GM21786 (cell line): ENCODE measurements around the gene WRAP73.

Experiments used
- ATAC-seq: cut with Tn5 transposase; IDR thresholded peaks from one replicate; pipeline ENCODE4 v1.9.1; 2021; ENCODE audit not compliant: unreplicated experiment

Gene WRAP73, protein sequence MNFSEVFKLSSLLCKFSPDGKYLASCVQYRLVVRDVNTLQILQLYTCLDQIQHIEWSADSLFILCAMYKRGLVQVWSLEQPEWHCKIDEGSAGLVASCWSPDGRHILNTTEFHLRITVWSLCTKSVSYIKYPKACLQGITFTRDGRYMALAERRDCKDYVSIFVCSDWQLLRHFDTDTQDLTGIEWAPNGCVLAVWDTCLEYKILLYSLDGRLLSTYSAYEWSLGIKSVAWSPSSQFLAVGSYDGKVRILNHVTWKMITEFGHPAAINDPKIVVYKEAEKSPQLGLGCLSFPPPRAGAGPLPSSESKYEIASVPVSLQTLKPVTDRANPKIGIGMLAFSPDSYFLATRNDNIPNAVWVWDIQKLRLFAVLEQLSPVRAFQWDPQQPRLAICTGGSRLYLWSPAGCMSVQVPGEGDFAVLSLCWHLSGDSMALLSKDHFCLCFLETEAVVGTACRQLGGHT

DNA sequence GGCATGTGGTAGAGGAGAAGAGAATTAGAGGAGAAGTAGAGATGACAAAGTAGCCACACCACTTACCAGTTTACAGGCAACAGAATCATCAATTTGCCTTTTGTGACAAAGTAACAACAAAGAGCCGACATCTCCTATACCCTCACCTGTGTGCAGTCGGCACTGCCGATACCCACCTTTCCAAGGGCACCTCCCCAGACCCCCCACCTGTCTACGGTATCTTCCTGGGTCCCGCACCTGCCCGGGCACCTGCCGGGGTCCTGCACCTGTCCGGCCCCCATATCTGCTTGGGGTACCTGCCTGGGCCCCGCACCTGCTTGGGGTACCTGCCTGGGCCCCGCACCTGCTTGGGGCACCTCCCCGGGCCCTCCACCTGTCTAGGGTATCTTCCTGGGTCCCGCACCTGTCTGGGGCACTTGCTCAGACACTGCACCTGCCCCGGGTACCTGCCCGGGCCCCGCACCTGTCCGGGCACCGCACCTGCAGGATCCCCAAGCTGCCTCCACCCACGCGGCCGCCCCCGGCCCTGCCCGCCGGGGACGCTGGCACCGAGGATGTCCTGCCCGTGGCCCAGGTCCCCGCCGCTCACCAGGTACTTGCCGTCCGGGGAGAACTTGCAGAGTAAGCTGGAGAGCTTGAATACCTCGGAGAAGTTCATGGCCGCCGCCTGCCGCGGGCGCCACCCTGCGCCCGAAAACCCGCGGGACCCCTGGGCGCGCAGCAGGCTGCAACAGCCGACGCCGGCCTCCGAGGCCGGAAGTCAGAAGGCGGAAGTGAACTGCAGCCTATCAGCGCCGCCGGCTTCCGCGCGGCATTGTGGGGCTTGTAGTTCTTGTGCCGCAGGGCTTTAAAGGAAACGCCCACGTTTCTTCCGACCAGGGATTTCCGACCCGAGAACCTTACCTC is at the start of gene WRAP73:
Gene WRAP73 (minus strand): TSS at position 762 of the 906 bp plus-strand sequence. CDS start 104 bp downstream, at position 658.
- peak; percentile 89 for ATAC-seq

GRCh38 chr1:3699596-3699995 is 49.7 kb upstream of the WRAP73 start:
- no peak for ATAC-seq

- no peak for ATAC-seq
Observed at GRCh38 chr1:3698660-3699408, 48.9 kb upstream of the WRAP73 start.

- ATAC-seq: no peak
Observed at GRCh38 chr1:3697810-3698209, 47.9 kb upstream of the WRAP73 start.

DNA sequence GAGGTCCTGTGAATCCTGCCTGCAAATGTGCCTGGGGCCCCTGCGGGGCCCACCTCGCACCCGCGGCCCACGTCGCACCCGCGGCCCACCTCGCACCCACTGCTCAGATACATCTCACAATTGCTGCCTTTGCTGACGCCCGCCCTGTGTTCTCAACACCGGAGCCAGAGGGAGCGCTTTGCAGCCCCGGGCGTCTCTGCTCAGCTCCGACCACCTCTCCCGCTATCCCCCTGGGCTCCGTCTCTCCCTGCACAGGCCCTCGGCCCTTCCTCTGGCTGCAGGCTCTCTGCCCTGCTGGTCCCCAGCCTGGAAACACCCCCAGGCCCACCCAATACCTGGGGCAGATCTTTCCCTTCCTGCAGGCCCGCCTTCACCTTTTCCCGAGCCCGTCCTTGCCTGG is 47.2 kb upstream of the WRAP73 start:
- no peak for ATAC-seq

DNA sequence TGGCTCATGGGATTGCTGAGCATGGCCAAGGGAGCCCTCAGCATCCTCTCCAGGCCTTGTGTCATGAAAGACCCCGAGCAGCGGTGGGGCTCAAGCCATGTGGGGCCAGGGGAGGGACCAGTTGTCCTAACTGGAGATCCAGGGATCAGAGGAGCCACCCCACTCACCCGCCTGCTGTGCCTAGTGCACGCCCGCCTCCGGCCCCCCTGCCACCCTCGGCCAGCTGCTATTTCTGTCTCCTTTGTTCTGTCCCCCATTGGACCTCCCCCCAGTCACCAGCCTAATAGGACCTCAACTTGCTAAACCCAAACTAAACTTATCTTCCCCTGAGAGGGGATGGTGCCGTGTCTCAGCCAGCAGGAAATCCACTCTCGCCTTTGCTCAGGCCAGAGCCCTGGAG is 46.8 kb upstream of the WRAP73 start:
- ATAC-seq: no peak

DNA sequence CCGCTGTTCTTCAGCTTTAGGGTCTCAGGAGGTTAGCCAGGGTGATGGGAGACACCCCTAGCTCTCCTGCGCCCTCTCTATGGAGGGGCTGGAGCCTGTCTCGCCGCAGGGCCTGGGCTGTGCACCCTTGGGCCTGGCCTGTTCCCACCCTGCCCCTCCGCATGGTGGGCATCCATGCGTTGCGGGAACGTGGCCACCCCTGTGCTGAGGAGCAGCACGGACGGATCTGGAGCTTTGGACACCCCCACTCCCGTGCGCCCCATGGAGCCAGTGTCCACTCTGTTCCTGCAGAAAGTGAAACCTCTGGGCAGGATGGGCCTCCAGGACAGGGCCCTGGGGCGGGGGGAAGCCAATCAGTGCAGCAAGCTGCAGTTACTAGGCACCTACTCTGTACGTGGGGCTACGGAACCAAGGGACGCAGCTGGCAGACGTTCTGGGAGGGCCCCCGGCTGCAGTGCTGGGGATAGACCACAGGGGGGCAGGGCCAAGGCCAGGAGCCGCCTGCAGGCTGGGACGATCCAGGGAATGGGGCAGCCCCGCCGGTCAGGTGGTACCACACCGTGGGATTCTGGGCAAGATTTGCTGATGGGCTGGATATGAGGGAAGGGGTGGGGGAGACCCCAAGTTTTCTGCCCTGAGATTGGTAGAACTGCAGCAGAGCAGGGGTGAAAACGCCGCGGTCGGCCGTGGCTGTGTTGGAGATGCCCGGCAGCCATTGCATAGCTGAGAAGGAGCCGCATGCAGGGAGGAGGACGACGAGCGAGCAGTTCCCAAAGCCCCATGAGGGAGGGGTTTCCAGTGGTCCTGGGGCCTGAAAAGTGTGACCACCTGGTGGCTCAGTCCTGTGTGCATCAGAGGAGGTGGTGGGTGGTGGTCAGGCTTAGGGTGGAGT is 45.7 kb upstream of the WRAP73 start:
- ATAC-seq: no peak

DNA sequence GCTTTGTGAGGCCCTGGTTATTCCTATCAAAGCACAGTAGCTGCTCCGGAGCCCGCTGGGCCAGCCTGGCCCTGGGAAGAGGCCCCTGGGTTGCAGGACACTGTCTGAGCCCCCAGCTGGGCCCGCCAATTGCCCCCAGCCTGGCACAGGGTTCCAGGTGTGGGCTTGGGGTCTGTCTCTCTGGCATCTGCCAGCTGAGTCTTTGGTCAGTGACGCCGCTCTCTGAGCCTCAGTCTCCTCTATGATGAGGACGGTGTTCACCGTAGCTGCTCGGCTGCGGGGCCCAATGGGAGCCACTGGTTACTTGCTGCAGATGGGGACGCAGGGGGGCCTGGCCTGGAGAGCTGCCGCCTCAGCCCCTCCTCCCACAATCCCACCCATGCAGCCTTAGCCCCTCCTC is 43.4 kb upstream of the WRAP73 start:
- ATAC-seq: no peak

DNA sequence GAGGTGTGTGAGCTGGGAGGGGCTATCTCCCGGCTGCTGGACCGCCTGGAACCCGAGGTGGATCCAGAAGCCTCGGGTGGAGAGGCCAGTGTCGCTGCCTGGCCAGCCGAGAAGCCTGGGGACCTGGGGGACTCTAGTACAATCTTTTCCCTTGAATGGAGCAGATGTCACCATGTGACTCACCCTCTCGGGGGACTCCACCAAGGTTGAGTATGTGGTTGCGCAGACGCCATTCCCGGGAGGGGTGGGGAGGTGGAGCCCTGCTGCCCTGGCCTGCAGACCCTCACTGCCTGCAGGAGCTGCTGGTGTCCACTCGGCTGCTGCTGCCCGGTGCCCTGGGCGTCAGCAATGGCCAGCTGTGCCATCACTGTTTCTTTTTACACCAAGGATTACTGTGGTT is 42.7 kb upstream of the WRAP73 start:
- no peak for ATAC-seq

DNA sequence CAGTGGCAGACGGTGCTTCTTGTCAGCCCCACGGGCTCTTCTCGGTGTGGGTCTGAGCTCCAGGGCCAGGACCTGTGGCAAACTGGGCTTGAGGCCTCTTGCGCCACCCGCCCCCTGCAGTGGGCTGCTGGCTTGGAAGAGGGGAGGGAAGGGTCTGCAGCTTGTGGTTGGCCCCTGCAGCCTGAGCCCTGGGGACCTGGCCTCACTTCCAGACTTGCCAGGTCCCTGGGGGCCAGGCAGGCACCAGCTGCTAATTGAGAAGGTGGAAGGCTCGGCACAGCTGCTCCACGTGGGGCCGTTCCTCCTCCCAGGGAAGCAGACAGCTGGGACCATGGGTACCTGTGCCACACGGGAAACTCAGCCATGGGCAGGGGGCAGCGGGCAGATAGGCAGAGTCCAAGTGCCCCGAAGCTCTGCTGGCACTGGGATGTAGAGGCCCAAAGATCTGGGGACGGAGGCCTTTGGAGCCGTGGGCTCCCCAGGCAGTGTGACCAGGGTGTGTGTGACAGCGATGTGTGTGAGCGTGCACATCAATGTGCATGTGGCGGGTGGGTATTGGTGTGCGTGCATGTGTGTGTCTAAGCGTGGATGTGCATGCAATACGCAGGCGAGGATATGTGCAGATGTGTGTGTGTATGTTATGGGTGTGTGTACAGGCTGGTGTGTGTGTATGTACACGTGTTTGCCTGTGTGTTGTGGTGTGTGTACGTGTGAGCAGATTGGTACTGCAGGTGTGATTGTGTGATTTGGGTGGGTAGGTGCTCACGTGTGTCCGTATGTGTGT is 41.7 kb upstream of the WRAP73 start:
- ATAC-seq: no peak

DNA sequence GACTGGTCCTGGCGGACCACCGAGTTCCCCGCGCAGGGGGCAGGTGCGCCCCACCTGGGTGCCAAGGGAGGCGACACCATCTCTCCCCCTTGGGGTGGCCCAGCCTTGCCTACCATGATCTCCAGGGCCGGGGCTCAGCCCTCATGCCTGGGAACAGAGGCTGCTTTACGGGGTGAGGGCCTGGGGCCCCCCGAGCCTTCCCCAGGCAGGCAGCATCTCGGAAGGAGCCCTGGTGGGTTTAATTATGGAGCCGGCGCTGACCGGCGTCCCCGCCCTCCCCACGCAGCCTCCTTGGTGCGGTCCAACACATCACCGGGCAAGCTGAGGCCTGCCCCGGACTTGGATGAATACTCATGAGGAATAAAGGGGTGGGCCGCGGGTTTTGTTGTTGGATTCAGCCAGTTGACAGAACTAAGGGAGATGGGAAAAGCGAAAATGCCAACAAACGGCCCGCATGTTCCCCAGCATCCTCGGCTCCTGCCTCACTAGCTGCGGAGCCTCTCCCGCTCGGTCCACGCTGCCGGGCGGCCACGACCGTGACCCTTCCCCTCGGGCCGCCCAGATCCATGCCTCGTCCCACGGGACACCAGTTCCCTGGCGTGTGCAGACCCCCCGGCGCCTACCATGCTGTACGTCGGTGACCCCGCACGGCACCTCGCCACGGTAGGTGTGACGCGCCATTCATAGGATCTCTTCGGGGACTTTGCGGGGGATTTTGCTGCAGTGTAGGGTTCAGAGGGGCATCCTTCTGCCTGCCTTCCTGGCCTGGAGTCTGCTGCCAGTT is 40.6 kb upstream of the WRAP73 start:
- no peak for ATAC-seq

- no peak for ATAC-seq
Observed at GRCh38 chr1:3689138-3689750, 39.3 kb upstream of the WRAP73 start.

- ATAC-seq: no peak
Observed at GRCh38 chr1:3688356-3689137, 38.6 kb upstream of the WRAP73 start.

GRCh38 chr1:3687504-3687903 is 37.6 kb upstream of the WRAP73 start:
- ATAC-seq: no peak

- ATAC-seq: no peak
Observed at GRCh38 chr1:3685906-3686305, 36.0 kb upstream of the WRAP73 start.

- ATAC-seq: no peak
Observed at GRCh38 chr1:3685222-3685621, 35.3 kb upstream of the WRAP73 start.

DNA sequence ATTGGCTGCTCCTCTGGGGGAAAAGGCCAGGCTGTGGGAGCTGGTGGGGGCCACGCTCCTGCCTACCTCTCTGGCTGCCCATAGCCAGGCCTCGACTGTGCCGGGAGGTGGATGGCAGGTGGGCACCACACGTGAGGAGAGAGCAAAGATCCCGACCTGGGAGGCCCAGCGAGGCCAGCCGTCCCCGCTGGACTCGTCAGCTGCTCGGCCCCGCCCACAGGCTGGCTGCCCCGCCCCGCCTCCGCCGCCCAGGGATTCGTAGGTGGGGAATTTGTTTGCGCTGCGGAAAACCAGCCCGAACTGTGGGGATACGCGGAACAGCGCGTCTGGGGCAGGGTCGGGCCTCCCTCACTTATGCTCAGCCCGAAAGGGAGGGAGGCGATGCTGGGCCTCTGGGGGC is 34.1 kb upstream of the WRAP73 start:
- ATAC-seq: no peak
